T-helper 2 cell treated with Interferon-gamma antibody and Interleukin-4, amounts not matched to agents 100 ng/mL and 5 ng/mL, for 36 hours (primary cell): ENCODE results near the gene KCNAB3. TPM values are rescaled to one million over a fixed set of nuclear protein-coding genes. Genes with fewer than 3 reads are reported as not detected.
"Not testable (repeated sequence)": the region's sequence is repeated elsewhere in the genome, so short reads cannot be mapped to it uniquely, and the experiment has no call there.

Experiments
- intact Hi-C: fragments of 100-400 bp; cut with micrococcal nuclease; formaldehyde crosslinking; loops from one replicate; pipeline ENCODE4 v1.15.1; 2023
- total RNA-seq: library from RNA; stranded (reverse); gene quantifications from 2 replicates; pipeline ENCODE4 v1.2.3, GENCODE V29; 2022

Gene KCNAB3
- 9.2 and 10.7 TPM in 2 replicates for total RNA-seq

DNA sequence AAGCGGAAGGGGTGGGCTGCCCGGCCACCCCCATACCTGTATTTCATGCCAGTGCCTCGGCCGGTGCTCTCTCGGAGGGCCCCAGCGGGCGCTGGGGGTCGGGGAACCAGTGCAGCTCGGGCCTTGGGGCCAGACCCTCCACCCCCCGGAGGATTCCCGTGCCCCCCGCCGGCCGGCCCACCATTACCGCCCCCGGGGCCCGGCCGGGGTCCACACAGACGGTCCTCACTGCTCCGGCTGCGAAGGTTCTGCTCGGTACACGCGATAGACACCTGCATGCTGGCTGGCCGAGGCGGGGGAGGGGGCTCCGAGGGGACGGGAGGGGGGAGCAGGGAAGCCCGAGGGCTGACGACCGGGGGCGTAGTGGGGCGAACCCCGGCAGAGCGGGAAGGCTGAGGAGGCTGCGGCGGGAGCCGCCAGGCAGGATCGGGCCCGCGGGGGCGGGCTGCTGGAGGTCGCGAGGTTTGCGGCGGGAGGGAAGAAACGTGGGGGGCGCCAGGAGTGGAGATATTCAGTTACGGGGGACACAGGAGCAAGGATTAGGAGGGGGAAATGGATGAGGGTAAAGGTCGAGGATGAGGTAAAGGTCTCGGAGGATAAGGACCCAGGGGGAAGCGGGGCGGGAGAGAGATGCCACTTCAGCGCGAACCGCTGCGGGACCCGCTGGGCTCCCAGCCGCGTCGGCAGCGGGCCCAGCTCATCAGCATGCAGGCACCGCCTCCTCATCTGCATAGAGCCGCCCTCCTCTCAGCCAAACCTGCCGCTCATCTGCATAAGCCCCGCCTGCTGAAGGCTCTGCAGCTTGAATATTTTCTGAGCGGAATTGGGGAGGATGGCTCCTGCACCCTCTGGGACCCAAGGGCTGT lies at the start of gene KCNAB3:
Gene KCNAB3, minus strand, starts transcription at position 699 of the 866 bp plus-strand sequence. Its CDS starts 421 bp downstream, at position 278.
- intact Hi-C loops, result loop anchor here (5.0 kb wide), 1 partner anchor 63 kb away; no protein-coding TSS in a partner anchor

- intact Hi-C loops, result no loop called here
Measured at GRCh38 chr17:7977805-7978204, 48.1 kb upstream of the KCNAB3 start.

DNA sequence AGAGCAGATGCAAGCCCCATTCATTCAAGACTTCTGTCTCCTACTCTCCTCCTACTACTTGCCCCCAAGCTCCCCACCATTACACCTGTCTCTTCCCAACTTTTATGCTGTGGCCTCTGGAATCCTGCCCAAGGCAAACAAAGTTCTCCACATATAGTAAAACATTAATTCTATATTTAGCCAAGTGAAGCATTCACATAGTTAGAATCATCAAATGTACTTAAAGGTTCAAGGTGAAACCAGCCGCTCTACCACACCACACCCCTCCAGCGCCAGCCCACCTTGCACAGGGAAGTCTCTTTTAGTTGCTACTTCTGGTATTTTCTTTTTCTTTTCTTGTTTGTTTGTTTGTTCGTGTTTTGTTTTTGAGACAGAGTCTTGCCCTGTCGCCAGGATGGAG lies 47.4 kb upstream of the KCNAB3 start:
- intact Hi-C loops, result no loop called here

DNA sequence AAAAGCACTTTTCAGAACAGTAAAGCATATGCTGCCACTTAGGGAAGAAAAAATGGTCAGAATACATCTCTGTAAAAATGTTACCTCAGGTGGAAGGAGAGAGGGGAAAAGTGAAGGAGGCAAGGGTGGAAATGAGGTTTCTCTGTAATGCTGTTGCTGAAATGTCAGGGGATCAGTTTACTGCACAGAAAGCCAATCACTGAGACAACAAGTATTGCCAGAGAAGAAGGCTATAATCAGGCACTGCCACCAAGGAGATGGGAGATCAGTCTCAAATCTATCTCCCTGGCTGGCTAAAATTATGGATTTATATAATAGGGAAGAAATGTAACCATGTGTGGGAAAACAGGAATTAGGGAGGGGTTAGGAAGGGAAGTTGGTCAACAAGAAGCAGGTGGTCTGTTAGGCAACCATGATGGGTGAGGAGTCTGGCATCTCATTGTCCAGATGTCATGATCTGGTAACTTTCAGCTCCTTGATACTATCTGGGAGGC lies 45.0 kb upstream of the KCNAB3 start:
- intact Hi-C loops, result no loop called here

- intact Hi-C loops, result no loop called here
Measured at GRCh38 chr17:7972131-7972785, 42.6 kb upstream of the KCNAB3 start.

DNA sequence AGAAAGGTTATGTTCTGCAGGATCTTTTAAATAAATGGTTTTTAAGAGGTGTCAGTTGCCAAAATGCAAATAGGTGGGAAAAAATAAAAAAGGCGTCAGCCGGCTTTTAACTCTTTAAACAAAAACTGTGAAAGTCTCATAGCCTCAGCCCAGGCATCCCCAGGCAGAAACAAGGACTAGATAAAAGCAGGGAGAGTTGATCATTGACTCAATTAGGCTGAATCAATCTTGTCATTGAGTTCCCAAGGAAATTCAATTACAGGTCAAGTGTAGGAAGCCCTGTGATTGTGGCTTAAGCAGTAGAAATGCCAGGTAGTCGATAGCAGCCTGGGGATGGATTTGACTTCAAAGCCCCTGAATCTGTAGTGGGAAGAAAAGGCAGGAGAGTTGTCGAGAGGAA lies 42.0 kb upstream of the KCNAB3 start:
- intact Hi-C loops, result no loop called here

DNA sequence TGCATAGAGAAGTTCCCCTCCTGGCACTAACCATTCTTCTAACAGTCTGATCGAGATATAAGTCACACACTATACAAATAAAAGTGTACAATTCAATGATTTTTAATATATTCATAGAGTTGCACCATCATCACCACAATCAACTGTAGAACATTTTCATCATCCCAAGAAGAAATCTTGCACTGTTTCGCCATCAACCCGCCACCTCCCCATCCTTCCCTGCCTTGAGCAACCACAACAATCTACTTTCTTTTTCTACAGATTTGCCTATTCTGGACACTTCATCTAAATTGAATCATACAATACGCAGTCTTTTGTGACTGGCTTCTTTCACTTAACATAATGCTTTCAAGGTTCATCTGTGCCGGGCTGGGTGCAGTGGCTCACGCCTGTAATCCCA lies 39.8 kb upstream of the KCNAB3 start:
- intact Hi-C loops, result no loop called here

- intact Hi-C loops, result no loop called here
Measured at GRCh38 chr17:7967751-7968150, 38.1 kb upstream of the KCNAB3 start.

GRCh38 chr17:7961421-7961820 lies 31.8 kb upstream of the KCNAB3 start:
- intact Hi-C loops, result no loop called here

GRCh38 chr17:7959503-7960253 lies 30.0 kb upstream of the KCNAB3 start:
- intact Hi-C loops, result no loop called here

DNA sequence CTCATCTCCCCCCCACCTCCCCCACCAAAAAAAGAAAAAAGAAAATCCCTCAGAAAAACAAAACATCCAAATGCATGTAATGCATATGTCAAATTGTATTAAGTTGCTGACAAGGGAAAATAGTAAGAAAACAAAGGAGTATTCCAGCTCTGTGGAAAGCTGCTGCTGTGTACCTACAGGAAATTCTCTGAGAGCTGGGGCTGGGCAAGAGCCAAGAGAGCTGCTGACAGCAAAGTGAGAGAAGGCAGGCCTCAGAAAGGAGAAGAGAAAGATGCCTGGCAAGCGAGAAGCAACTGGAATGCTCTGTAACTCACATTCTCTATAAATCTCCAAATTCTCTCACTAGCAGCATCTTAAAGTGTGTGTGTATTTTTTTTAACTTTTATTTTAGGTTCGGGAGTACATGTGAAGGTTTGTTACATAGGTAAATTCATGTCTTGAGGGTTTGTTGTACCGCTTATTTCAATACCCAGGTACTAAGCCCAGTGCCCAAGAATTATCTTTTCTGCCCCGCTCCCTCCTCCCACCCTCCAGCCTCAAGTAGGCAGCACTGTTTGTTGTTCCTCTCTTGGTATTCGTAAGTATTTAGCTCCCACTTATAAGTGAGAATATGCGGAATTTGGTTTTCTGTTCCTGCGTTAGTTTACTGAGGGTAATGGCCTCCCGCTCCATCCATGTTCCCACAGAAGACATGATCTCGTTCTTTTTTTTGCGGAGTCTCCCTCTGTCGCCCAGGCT lies 26.7 kb upstream of the KCNAB3 start:
- intact Hi-C loops, result no loop called here

- intact Hi-C loops, result no loop called here
Measured at GRCh38 chr17:7955414-7956227, 26.0 kb upstream of the KCNAB3 start.

DNA sequence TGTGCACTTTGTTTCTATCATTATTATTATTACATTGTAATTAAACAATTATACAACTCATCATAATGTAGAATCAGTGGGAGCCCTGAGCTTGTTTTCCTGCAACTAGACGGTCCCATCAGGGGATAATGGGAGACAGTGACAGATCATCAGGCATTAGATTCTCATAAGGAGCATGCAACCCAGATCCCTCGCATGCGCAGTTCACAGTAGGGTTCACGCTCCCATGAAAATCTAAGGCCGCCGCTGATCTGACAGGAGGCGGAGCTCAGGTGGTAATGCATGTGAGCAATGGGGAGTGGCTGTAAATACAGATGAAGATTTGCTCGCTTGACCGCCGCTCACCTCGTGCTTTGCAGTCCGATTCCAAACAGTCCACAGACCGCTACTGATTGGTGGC lies 23.6 kb upstream of the KCNAB3 start:
- intact Hi-C loops, result not testable (repeated sequence)

GRCh38 chr17:7951143-7951792 lies 21.6 kb upstream of the KCNAB3 start:
- intact Hi-C loops, result loop anchor here (1.0 kb wide), 1 partner anchor 19 kb away; the partner anchor contains the start of gene CNTROB

DNA sequence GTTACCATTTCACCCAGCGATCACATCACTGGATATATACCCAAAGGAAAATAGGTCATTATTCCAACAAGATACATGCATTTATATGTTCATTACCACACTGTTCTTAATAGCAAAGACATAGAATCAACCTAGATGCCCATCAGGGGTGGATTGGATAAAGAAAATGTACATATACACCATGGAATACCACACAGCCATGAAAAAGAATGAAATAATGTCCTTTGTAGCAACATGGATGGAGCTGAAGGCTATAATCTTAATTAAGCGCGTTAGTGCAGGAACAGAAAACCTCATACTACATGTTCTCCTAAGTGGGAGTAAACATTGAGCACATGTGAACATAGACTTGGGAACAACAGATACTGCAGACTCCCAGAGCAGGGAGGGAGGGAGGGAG lies 20.9 kb upstream of the KCNAB3 start:
- intact Hi-C loops, result no loop called here

DNA sequence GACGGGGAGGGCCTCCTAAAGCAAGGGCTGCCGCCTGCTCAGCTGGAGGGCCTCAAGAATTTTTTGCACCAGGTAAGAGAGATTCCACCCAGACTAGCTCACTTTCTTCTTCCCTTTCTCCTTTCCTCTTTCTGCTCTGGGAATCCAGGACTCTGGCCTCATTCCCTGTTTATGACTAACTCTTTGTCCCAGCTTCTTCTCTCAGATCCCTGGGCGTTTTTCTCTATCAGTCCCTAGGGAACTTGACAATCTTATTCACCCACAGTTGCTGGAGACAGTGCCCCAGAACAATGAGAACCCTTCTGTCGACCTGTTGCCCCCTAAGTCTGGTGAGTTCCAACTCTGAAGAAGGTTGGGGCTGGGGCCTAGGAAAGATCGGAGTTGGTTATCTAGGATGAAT lies 18.0 kb upstream of the KCNAB3 start:
- intact Hi-C loops, result no loop called here

DNA sequence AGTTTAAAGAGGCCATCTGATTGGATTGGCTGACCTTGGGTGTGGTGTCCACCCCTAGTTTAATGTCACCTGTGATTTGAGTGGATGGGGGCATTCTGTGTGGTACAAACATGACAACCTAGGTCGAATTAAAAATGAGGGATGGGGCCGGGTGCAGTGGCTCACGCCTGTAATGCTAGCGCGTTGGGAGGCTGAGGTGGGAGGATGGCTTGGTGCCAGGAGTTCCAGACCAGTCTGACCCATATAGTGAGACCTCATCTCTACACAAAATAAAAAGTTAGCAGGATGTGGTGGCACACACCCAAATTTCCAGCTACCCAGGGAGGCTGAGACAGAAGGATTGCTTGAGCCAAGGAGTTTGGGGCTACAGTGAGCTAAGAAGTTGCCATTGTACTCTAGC lies 16.8 kb upstream of the KCNAB3 start:
- intact Hi-C loops, result no loop called here

DNA sequence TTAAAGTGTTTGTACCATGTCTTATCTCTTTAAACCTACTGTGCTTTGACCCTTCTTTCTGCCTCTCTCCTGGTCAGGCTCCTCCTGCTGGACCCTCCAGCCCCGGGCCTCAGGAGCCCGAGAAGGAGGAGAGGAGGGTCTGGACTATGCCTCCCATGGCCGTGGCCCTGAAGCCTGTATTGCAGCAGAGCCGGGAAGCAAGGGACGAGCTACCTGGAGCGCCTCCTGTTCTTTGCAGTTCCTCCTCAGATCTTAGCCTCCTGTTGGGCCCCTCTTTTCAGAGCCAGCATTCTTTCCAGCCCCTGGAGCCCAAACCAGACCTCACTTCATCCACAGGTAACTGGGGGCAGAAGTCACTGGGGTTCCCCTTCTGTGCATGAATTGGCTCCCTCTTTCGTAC lies 16.0 kb upstream of the KCNAB3 start:
- intact Hi-C loops, result no loop called here

DNA sequence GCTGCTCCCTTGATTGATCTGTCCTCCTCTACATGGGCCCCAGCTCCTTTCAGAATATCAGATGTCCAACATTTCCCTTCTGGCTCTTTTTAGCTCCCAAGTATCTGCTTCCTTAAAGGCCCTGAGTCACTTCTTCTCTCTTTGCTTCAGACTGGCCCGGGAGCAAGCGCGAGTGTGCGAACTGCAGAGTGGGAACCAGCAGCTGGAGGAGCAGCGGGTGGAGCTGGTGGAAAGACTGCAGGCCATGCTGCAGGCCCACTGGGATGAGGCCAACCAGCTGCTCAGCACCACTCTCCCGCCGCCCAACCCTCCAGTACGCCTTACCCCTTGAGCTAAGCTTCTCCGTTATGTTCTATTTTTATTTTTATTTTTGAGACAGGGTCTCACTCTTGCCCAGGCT lies 14.7 kb upstream of the KCNAB3 start:
- intact Hi-C loops, result no loop called here

DNA sequence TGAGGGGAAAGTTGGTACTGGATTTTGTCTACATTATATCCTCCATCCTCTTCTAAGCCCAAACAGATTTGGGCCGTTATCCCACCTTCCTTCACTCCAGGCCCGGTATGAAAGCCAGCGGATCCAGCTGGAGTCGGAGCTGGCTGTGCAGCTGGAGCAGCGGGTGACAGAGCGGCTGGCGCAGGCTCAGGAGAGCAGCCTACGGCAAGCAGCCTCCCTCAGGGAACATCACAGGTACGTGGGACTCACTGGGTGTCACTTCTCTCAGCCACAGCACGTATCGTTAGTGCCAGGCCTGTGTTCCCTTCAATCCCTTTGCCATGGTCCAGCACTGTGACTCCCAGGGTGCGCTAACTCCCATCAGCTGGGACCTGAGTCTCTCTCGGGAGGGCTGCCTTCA lies 13.6 kb upstream of the KCNAB3 start:
- intact Hi-C loops, result no loop called here
